Measurements from ENCODE around the gene CNOT6.

GRCh38 chr5:180618487-180618828 lies 124.3 kb downstream of the CNOT6 start:
- no peak for TF ChIP-seq ATF2 (tag by site-specific recombination; IDR thresholded peaks at IDR 0.05; ENCODE audit: low read depth)
- TF ChIP-seq CTCF (tag by site-specific recombination; IDR thresholded peaks at IDR 0.05), result no peak
